H9 (cell line): ENCODE measurements around the gene CAMTA1. TPM values are rescaled to one million over a fixed set of nuclear protein-coding genes. Genes with fewer than 3 reads are reported as not detected.

Experiments
- DNase-seq: peaks from one replicate; pipeline ENCODE4 v3.0.0-alpha.2; 2017
- H2AFZ ChIP-seq: one replicate; pipeline ENCODE4 v1.6.1; 2013; ENCODE audit warnings: mild to moderate bottlenecking, low read length, control low read depth, moderate library complexity
- H2AK5ac ChIP-seq: 2 replicates; pipeline ENCODE4 v1.6.1; 2013; ENCODE audit warnings: low read length, control low read depth, mixed read lengths; ENCODE audit not compliant: insufficient read length
- H2BK120ac ChIP-seq: one replicate; pipeline ENCODE4 v1.6.1; 2013; ENCODE audit warnings: low read depth, mild to moderate bottlenecking, low read length, control low read depth, inconsistent platforms; ENCODE audit not compliant: poor library complexity, severe bottlenecking
- H2BK12ac ChIP-seq: 2 replicates; pipeline ENCODE4 v1.6.1; 2013; ENCODE audit warnings: low read length, control low read depth, mixed read lengths, low read depth; ENCODE audit not compliant: insufficient read length
- H2BK15ac ChIP-seq: 2 replicates; pipeline ENCODE4 v1.6.1; 2013; ENCODE audit warnings: low read depth, low read length, control low read depth
- H2BK20ac ChIP-seq: one replicate; pipeline ENCODE4 v1.6.1; 2013; ENCODE audit warnings: low read depth, mild to moderate bottlenecking, low read length, control low read depth, inconsistent platforms; ENCODE audit not compliant: poor library complexity, severe bottlenecking
- H2BK5ac ChIP-seq: 2 replicates; pipeline ENCODE4 v1.6.1; 2013; ENCODE audit warnings: low read length, control low read depth, mixed read lengths; ENCODE audit not compliant: insufficient read length
- H3K14ac ChIP-seq: 2 replicates; pipeline ENCODE4 v1.6.1; 2013; ENCODE audit warnings: low read length, control low read depth; ENCODE audit not compliant: insufficient read depth
- H3K18ac ChIP-seq: 2 replicates; pipeline ENCODE4 v1.6.1; 2013; ENCODE audit warnings: low read depth, mild to moderate bottlenecking, mixed read lengths, low read length, control low read depth; ENCODE audit not compliant: insufficient read length
- H3K23ac ChIP-seq: 2 replicates; pipeline ENCODE4 v1.6.1; 2013; ENCODE audit warnings: low read length, control low read depth, mixed read lengths, low read depth; ENCODE audit not compliant: insufficient read length
- H3K23me2 ChIP-seq: 2 replicates; pipeline ENCODE4 v1.6.1; 2013; ENCODE audit warnings: low read depth, mild to moderate bottlenecking, mixed read lengths, low read length, control low read depth; ENCODE audit not compliant: insufficient read length, poor library complexity, severe bottlenecking
- H3K27ac ChIP-seq: 2 replicates; pipeline ENCODE4 v1.5.1; 2013; ENCODE audit warnings: low read length, control low read depth, mixed read lengths, low read depth; ENCODE audit not compliant: insufficient read length
- H3K27me3 ChIP-seq: 2 replicates; pipeline ENCODE4 v1.6.1; 2013; ENCODE audit warnings: low read length, control low read depth, inconsistent platforms; ENCODE audit not compliant: insufficient read depth
- H3K4ac ChIP-seq: 2 replicates; pipeline ENCODE4 v1.6.1; 2013; ENCODE audit warnings: low read depth, mild to moderate bottlenecking, control low read depth, inconsistent platforms, low read length, moderate library complexity
- H3K4me1 ChIP-seq: 2 replicates; pipeline ENCODE4 v1.6.1; 2013; ENCODE audit warnings: low read length, control low read depth, inconsistent platforms; ENCODE audit not compliant: insufficient read depth
- H3K4me2 ChIP-seq: 2 replicates; pipeline ENCODE4 v1.6.1; 2013; ENCODE audit warnings: low read length, control low read depth, mixed read lengths; ENCODE audit not compliant: insufficient read length, insufficient read depth
- H3K56ac ChIP-seq: 2 replicates; pipeline ENCODE4 v1.6.1; 2013; ENCODE audit warnings: low read depth, mild to moderate bottlenecking, mixed read lengths, low read length, control low read depth; ENCODE audit not compliant: insufficient read length
- H3K79me1 ChIP-seq: 2 replicates; pipeline ENCODE4 v1.6.1; 2013; ENCODE audit warnings: low read depth, mild to moderate bottlenecking, moderate library complexity, low read length, control low read depth, inconsistent platforms; ENCODE audit not compliant: insufficient read depth, poor library complexity, severe bottlenecking
- H3K79me2 ChIP-seq: 2 replicates; pipeline ENCODE4 v1.6.1; 2013; ENCODE audit warnings: low read length, control low read depth, inconsistent platforms; ENCODE audit not compliant: insufficient read depth
- H3K9ac ChIP-seq: 2 replicates; pipeline ENCODE4 v1.6.1; 2013; ENCODE audit warnings: low read length, control low read depth, mixed read lengths; ENCODE audit not compliant: insufficient read length; ENCODE audit errors: extremely low read depth
- H3K9me3 ChIP-seq: one replicate; pipeline ENCODE4 v1.6.1; 2013; ENCODE audit warnings: low read depth, low read length, inconsistent platforms; ENCODE audit not compliant: control insufficient read depth
- H3T11ph ChIP-seq: one replicate; pipeline ENCODE4 v1.6.1; 2013; ENCODE audit warnings: mild to moderate bottlenecking, low read length, control low read depth, inconsistent platforms
- H4K20me1 ChIP-seq: one replicate; pipeline ENCODE4 v1.6.1; 2013; ENCODE audit not compliant: control insufficient read depth, insufficient read length, insufficient read depth
- H4K5ac ChIP-seq: 2 replicates; pipeline ENCODE4 v1.6.1; 2013; ENCODE audit warnings: low read depth, mild to moderate bottlenecking, mixed read lengths, low read length, control low read depth; ENCODE audit not compliant: insufficient read length
- H4K8ac ChIP-seq: replicated peaks from 2 replicates; pipeline ENCODE4 v1.6.1; 2013; ENCODE audit warnings: low read length, control low read depth, mixed read lengths, low read depth; ENCODE audit not compliant: insufficient read length
- H4K91ac ChIP-seq: 2 replicates; pipeline ENCODE4 v1.6.1; 2013; ENCODE audit warnings: low read depth, mild to moderate bottlenecking, moderate library complexity, mixed read lengths, low read length, control low read depth; ENCODE audit not compliant: insufficient read length
- H3K27ac Mint-ChIP-seq, 3 experiments: 2 replicates in 2 of 3; 3 replicates in 1 of 3; pipeline ENCODE4 v1.8.0; 2020 to 2021; ENCODE audit warnings: mixed read lengths in 3 of 3, mild to moderate bottlenecking in 1 of 3, moderate library complexity in 1 of 3
- H3K27me3 Mint-ChIP-seq: 2 replicates; pipeline ENCODE4 v1.8.0; 2021; ENCODE audit warnings: low read depth, mild to moderate bottlenecking, moderate library complexity, mixed read lengths
- H3K36me3 Mint-ChIP-seq, 3 experiments: 2 replicates in 2 of 3; 3 replicates in 1 of 3; pipeline ENCODE4 v1.8.0; 2020 to 2021; ENCODE audit warnings: low read depth in 3 of 3, mixed read lengths in 3 of 3; ENCODE audit not compliant: insufficient read depth in 1 of 3
- H3K4me1 Mint-ChIP-seq, 2 experiments: 2 replicates each; pipeline ENCODE4 v1.8.0; 2020; ENCODE audit warnings: mixed read lengths in 2 of 2
- H3K4me3 Mint-ChIP-seq, 2 experiments: 2 replicates in 1 of 2; 3 replicates in 1 of 2; pipeline ENCODE4 v1.8.0; 2020 to 2021; ENCODE audit warnings: mild to moderate bottlenecking in 2 of 2, mixed read lengths in 2 of 2, moderate library complexity in 1 of 2
- H3K9me3 Mint-ChIP-seq, 2 experiments: 2 replicates in 1 of 2; 3 replicates in 1 of 2; pipeline ENCODE4 v1.8.0; 2020; ENCODE audit warnings: mild to moderate bottlenecking in 2 of 2, mixed read lengths in 2 of 2, moderate library complexity in 1 of 2
- CTCF ChIP-seq: fragments of 200-600 bp; sonication (generic); conservative IDR thresholded peaks from 3 replicates; pipeline ENCODE4 v1.8.0; 2021; ENCODE audit warnings: antibody characterized with exemption, mild to moderate bottlenecking
- WGBS: extraction: QIAGEN DNeasy Blood & Tissue Kit; methylation state at CpG from one replicate; pipeline ENCODE4 v1.1.7; 2013; ENCODE audit warnings: missing lambda C conversion rate, low lambda C conversion rate, mixed read lengths; ENCODE audit not compliant: insufficient read length; ENCODE audit errors: extremely low coverage; 5-methylcytosine and 5-hydroxymethylcytosine counted together
- total RNA-seq: library from RNA; stranded (reverse); gene quantifications from 2 replicates; pipeline ENCODE4 v1.2.1, GENCODE V29; 2021

Gene CAMTA1
- total RNA-seq, 1 experiment from 2014 or later: 115 TPM

GRCh38 chr1:7624791-7625355 is 839.6 kb downstream of the CAMTA1 start:
- Histone ChIP-seq H3K79me1 (no peaks in the 10 kb centered on the region), H4K91ac (no peak overlapping the region)
- peaks cover 10% of the 10 kb centered on the region for H3K27me3 Mint-ChIP-seq

More at GRCh38 chr1:7624791-7625355, 839.6 kb downstream of the CAMTA1 start:
- H4K8ac ChIP-seq: no peak overlapping the region
- no peak overlapping the region for H3K27ac ChIP-seq
- peak overlapping the region in 1 of 2 experiments; percentile 16; a peak in 1 of 5 replicates for H3K4me3 Mint-ChIP-seq
- peaks cover 6% of the 10 kb centered on the region in 2 experiments for H3K4me1 Mint-ChIP-seq
- H3K18ac ChIP-seq: no peak overlapping the region
- no peak overlapping the region for H3K14ac ChIP-seq
- no peaks in the 10 kb centered on the region for H3K79me2 ChIP-seq
- H2BK12ac ChIP-seq: no peak overlapping the region
- H3T11ph ChIP-seq: no peak overlapping the region
- no peaks in the 10 kb centered on the region for H3K36me3 Mint-ChIP-seq
- no peaks in the 10 kb centered on the region for H3K9me3 ChIP-seq
- H3K23ac ChIP-seq: no peak overlapping the region
- DNase-seq: no peak
- WGBS: no CpG with 5 or more reads among the region's 7 CpGs
- no peaks in the 10 kb centered on the region; a peak in 1 of 5 replicates for H3K9me3 Mint-ChIP-seq
- no peak overlapping the region for H3K56ac ChIP-seq
- no peak overlapping the region for H2BK15ac ChIP-seq
- no peak overlapping the region for H2AK5ac ChIP-seq
- H2BK5ac ChIP-seq: no peak overlapping the region
- H2AFZ ChIP-seq: no peak overlapping the region
- H3K4me1 ChIP-seq: no peaks in the 10 kb centered on the region
- H3K23me2 ChIP-seq: no peaks in the 10 kb centered on the region
- TF ChIP-seq CTCF: no peak
- H3K27ac Mint-ChIP-seq: no peak overlapping the region
- no peaks in the 10 kb centered on the region for H4K20me1 ChIP-seq
- H2BK20ac ChIP-seq: no peak overlapping the region
- no peak overlapping the region for H3K4me2 ChIP-seq
- no peak overlapping the region for H3K9ac ChIP-seq
- no peak overlapping the region for H4K5ac ChIP-seq
- H3K27me3 ChIP-seq: no peaks in the 10 kb centered on the region
- no peak overlapping the region for H2BK120ac ChIP-seq
- no peak overlapping the region for H3K4ac ChIP-seq
